Stimulated activated CD8-positive, alpha-beta memory T cell treated with anti-CD3 and anti-CD28 coated beads, Interleukin-4, amount 100 ng/mL, for 1 hour (primary cell): Measurements from ENCODE around the gene ETV6.

Experiments
- DNase-seq, 2 donors: peaks; one replicate each; pipeline ENCODE4 v3.0.0-alpha.2; 2020; ENCODE audit warnings: low read depth in 2 of 2, low spot score in 1 of 2

The ETV6 gene

DNA sequence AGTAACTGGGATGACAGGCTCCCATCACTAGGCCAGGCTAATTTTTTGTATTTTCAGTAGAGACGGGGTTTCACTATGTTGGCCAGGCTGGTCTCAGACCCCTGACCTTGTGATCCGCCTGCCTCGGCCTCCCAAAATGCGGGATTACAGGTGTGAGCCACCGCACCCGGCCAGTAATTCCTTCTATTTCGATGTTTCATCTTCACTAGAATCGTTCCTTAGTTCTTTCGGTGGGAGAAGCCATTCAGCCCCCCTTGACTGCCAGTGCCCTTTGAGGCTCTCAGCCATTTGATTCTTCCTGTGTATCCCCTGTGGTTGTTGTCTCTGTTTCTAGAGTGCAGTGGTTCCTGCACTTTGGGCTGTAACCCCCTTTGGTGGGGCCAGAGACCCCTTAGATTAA, 174.1 kb downstream of the ETV6 start:
- no peak for DNase-seq

DNA sequence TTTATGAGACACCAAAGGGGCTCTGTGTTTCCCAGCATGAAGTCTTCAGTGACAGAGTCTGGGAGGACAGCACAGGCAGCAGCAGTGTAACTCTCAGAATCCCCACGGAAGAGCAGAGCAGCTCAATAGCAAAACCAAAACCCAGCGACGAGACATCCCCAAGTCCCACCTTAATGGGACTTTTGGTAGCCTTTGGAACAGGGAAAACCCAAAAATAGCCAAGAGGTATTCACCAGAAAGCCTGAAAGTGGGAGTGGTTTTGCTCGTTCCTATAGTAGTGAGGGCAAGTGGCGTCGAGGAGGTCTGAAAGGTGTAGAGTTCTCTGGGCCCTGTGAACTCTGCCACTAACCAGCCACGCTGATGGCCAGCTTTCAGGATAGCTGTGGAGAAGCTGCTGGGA, 174.6 kb downstream of the ETV6 start:
- DNase-seq, result no peak

DNA sequence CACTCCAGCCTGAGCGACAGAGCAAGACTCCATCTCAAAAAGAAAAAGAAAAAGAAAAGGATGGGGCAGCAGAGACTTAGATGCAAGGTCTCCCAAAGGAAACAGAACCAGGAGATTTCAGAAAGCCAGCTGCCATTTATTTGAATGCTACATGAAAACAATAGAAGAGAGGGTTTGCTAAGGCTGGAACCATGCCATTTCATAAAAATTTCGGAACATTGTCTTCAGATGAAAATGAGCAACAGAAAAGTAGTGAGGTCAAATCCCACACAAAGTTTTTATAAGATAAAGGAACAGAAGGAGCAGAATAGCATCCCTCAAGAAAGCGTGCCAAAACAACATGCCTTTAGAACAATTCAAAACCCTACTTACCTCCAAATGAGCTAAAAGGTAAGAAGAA, 175.3 kb downstream of the ETV6 start:
- no peak for DNase-seq

DNA sequence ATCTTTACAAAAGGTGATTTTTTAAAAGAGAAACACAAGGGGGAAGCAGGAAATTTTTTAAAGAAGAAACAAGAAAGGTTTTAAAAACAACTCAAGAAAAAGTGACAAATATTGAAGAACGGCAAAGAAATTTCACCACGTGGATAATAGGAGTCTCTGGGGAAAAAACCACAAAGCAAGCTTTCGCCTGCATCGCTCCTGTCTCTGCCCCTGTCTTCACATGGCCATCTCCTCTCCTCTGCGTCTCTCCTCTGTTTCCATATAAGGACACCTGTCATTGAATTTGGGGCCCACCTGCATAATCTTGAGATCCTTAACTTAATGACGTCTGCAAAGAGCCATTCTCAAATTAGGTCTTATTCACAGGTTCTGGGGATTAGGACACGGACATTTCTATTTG, 175.8 kb downstream of the ETV6 start:
- no peak for DNase-seq

DNA sequence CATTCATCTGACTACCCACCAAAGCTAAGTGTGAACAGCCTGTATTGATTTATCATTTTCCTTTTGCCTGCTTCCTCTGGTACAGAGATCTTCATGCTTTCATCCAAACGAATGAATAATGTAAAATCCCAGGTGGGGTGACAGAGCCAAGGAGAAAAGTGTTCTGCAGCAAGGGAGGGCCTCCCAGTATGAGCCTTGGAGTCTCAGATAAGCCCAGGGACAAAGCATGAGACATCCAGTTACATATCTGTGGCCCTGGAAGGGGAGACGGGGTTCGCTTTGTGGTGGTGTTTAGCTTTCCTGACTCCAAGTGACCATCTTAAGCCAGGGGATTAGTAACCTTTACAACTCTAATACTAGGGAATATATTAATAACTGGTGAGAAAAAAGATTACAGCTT, 177.1 kb downstream of the ETV6 start:
- DNase-seq, result no peak

DNA sequence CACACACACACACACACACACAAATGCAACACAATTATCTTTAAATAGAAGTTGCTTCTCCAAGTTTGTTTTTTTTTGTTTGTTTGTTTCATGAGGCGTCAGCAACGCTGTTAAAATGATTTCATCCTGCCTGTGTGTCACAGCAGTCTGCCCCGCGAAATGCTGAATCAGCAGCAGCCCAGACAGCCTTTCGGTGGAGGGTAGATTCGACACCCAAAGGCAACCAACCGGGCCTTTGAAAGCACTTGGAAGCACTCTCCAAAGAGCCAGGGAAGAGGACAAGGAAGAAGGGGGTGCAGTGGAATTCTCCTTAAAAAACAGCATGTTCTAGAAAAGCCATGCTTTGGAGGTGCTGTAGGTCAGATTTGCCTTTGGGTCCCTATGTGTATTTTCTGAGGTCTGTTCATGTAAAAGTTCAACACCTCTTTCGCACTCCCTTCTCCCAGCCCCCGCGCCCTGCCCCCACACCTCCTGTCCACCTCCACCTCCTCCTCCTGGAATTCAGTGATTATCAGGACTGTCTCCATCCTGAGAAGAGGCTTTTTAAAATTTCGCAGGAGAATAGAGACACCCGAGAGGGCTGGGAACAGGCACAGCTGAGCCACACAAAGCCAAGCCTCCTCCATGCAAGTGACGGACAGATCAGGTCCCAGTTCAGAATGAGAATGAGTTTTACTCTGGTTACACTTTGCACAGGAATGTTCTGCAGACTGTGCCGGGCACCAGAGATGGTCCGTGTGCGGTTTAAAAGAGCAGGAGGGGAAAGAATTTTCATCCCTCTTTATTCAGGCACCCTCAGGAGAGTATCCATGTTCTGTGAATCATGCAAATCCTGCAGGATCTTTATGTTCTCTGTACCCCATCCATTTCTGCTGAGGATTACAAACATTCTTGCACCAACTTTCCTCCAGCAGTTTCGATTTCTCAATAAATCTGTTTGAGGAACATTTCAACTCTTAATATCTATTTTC, 177.9 kb downstream of the ETV6 start:
- no peak for DNase-seq

DNA sequence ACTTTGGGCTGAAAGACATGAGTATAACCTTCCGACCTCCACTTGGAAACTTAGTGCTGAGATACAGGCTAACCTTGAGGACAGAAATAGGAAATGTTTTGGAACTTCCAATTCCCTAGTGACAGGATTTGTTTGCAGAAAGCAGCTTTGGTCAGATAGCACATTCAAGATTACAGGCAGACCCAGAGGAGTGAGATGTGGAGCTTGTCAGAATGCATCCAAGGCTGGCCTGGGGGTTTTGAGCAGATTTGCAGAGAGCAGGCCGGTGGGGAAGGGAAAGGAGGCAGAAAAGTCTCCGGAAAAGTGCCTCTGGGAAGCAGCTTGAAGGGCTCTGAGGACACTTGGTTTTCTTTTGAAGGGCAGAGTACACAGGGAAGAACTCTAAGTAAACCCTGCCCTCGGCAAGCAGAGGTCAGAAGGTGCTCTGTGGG, 180.3 kb downstream of the ETV6 start:
- DNase-seq, result no peak

DNA sequence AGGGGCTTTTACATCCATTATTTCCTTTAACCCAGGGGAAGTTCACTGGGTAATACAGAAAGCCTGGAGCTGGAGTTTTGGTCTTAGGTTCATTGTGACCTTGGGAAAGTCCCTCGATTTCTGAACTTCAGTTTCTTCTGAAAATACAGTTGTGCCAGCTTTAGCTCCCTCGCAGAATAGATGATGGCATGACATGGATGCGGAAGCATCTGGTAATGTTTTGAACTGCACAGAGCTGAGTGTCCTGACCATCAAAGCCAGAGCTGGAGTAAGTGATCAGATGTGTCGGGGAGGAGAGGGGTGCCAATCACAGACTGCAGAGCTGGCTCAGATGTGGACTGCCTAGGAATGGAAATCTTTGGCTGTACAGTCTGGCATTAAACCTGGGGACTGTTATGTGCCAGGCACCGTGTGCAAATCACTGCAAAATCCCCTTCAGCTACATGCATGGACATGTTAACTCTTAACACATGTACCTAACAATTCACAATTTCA, 180.9 kb downstream of the ETV6 start:
- no peak for DNase-seq

DNA sequence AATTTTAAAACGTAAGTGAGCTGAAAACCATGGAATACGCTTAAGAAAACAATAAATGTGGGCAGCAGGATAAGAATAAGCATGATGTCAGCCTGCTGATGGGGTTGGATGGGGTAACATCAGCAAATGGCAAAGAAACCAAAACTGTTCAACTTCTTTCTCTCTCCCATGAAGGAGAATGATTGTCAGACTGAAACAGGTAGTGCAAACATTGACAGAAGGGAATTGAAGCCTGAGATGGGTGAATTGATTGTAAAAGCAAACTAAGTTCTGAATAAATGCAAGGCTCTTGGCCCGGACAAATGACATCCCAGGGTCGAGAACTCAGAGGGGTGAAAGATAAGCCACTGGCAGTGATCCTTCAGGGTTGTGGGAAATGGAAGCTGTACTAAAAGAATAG, 182.6 kb downstream of the ETV6 start:
- no peak for DNase-seq

DNA sequence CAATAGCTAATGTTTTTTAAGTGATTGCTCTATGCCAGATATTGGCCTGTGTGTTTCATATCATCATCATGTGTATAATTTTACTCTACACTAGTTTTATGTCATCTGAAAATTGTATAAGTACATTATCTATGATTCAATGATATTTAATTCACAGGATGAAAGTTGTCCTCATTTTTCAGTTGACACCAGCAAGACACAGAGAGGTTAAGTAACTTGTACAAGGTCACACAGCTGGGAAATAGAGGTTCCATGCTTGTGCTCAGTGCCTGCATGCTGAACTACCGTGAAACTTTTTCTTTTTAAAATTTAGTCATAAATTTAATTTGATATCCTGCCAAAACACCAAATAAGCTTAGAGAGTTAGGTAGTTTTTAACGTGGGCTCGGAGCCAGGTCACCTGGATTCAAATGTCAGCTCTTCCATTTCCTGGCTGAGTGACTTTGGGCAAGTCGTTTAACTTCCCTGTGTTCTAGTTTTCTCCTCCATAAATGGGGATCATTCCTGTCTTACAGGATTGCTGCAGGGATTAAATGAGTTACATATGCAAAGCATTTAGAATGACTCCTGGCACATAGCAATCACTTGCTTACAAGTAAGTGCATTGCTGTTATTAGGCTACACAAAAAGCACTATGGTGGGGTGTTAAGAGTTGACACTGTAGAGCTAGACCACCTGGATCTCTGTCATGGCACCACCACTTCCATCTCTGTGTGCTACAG, 183.9 kb downstream of the ETV6 start:
- no peak for DNase-seq

DNA sequence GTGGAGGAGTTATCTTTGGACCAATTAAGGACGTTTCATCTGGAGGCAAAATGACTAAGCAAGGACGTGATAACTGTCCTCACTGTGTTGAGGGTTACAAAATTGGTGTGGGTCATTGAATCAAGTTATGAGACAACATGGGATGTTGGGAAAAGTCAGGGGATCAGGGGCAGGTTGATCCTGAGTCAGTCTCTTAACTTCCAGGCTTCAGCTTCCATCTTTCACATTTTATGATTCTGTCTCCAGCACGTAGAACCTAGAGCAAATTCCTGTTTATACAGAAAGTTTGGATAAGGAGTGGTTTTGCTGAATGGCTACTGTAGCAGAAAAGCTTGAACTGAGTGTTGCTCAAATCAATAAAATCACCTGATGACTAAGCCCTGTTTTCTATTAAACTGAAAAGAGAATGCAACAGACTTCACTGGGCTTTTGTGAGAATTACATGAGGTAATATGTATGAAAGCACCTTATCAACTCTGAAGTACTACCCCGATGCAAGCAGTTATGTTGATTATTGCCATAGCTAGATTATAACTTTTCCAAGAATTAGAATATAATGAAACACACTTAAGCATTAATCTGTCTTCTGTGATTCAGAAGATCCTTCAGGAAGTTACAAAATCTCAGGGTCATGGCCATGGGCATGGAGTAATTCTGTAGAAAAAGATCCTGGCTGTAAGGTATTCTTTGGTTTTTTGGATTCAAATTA, 184.8 kb downstream of the ETV6 start:
- no peak for DNase-seq

DNA sequence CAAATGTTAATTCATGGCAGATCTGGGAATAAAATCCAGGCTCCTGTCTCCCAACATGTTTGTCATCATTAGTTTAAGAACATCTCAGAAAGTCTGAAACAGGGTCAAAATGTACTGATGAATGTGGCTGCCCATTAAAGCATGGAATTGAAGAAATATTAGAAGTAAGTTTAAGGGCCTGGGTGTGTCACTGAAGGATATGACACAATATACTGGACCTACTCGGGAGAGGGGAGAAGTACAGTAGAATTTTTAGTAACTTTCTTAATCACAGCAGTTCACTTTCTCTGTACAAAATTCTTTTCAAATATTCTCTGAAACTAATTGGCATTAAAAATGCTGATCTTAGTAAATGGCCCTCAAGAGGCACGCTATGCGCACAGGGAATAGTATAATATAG, 185.5 kb downstream of the ETV6 start:
- DNase-seq, result no peak

DNA sequence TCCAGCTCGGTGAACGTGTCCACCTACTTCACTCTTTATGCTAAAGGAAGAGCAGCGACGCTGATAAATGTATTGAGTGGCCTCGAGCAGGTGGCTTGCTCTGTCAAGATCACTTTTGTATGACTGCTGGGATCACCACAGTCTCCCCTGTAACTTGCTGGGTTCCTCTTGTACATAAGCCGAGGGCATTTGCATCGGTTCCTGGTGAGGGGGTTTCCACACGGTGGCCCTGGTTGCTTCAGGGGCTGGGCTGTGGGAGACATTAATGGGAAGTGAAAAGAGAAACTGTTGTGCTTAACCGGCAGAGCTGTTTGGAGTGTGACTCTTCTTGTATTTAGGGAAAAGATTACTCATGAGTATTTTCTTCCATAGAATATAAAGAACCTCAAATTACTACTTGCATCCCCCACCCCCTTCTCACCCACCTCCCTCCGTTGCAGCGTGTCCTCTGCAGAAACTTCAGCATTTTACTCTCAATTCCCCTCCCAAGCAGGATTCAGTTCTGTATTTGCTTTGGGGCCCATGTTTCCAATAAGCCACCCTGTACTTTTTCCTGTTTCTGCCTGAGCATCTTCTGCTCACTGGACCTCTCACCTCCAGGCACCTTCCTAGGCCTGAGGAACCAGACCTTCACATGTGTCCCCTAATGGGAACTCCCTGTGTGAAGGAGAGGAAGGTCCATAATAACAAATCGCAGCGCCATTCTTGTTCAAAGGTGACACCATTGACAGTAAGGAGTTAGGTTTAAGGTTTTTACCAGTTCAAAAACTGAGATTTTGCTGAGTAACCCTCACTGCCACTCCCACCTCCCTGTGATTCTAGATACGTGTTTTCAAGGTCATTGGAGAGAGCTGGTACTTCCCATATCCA, 187.0 kb downstream of the ETV6 start:
- no peak for DNase-seq

DNA sequence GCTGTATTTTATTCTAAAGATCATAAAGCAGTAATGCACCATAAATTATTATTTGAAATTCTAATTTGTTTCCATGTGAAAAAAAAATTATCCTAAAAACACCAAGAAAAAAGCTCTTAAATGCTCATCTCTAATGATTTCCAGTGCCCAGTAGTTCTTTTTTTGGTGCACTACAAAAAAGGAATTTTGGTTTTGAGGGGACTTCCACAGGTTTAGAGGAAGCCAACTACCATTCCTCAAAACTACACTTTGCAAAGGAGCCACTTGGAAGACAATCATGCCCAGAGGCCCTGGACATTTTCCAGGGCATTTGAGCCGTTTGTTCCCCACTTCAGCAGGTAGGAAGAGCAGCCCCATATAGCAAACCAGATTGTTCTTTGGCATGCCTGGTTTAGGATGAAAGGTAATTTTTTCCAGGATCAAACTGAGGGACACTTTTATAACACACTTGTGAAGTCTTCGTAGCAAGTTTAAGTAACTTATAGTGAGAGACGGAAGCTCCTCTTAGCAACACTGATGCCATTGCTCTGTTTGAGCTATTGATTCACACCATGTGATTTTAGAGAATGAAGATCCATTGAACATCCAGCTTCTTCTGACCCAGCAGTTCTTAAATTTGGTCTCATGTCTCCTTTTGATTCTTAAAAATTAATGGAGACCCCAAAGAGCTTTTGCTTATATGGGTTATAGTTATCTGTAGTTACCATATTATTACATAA, 187.9 kb downstream of the ETV6 start:
- DNase-seq, result no peak

DNA sequence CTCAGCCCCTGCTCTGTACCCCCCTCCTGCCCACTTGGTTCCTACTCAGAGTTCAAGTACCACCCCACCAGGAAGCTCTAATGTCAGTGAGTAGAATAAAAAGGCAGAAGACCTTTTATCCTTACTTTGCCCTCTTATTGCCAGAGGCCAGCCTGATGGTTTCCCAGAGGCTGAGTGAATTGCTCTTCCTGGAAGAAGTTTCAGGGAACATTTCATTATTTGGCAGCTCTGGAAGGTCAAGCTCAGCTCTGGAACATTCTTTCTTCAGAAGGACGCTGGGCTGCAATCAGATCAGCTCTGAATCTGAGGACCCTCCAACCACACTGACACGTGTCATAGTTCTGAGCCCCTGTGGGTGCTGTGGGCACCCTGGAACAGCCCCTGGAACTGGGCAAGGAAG, 188.9 kb downstream of the ETV6 start:
- DNase-seq, result no peak

DNA sequence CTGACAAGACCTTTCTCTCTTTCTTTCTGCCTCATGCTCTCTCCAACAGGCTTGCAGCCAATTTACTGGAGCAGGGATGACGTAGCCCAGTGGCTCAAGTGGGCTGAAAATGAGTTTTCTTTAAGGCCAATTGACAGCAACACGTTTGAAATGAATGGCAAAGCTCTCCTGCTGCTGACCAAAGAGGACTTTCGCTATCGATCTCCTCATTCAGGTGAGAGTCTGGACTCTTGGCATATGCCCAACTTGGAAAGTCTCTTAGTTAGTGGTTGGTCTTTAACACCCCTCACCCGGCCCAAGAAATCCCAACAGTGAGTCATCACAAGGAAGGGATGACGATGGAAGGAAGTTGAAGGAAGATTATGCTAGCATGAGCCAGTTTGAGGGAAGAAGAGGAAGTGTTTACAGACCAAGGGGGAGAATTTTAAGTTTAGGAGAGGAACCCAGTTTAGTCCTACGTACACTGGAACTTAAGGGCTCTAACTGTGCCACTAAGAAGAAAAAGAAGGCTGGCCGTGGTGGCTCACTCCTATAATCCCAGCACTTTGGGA, 189.7 kb downstream of the ETV6 start:
- no peak for DNase-seq

DNA sequence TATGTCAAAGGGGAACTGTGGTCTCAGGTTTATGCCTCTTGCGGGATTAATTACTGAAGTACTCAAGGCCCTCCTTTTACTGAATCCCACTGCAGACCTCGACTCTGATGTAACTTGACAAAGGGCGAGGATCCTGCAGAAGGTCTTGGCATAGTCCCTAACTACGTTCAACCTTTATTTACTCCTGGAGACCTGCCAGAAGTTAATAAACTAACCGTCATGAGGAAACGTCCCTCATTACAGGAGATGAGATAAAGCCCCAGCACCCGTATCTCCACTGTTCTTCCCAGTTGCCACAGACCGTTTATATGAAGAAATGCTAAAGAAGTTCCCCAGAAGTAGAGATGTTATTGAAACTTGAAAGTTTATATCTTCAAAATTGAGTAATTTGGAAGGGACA, 190.9 kb downstream of the ETV6 start:
- DNase-seq, result no peak

DNA sequence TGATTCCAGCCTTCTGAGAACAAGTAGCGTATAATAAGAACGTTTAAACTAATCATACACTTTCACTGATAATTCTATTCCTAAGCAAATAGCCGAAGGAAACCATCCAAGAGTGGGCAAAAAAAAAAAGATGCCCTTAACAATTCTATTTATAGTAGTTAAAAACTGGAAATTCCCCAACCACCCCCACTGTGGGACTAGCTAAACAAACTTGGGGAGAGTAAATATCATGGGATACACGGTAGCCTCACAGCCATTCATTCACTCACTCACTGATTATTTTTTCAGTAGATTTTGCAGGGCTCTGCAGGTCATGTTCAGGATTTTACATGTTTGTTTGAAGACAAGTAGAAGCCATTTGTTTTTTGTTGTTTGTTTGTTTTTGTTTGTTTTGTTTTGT, 197.0 kb downstream of the ETV6 start:
- DNase-seq, result no peak

DNA sequence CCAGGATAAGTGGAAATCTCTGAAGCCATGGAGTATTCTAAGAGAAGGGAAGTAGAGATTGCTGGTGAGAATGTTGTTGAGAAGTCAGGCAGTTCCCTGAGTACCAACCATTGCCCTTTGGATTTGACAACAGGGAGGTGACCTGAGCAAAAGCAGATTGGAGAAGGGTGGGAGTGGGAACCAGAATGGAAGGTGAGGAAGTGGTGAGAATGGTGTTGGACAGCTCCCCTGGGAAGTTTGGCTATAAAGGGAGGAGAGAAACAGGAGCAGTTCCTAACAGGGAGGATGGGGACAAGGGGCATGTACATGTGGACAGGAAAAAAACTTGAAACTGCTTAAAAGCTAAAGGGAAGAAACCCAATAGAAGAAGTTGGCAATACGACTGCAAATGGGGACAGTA, 198.1 kb downstream of the ETV6 start:
- no peak for DNase-seq
